HG02938 (cell line): ENCODE measurements around the gene LDLRAD4.

Experiments
- ATAC-seq: cut with Tn5 transposase; IDR thresholded peaks from one replicate; pipeline ENCODE4 v1.9.1; 2021; ENCODE audit warnings: mild to moderate bottlenecking, moderate library complexity; ENCODE audit not compliant: unreplicated experiment

LDLRAD4 gene

DNA sequence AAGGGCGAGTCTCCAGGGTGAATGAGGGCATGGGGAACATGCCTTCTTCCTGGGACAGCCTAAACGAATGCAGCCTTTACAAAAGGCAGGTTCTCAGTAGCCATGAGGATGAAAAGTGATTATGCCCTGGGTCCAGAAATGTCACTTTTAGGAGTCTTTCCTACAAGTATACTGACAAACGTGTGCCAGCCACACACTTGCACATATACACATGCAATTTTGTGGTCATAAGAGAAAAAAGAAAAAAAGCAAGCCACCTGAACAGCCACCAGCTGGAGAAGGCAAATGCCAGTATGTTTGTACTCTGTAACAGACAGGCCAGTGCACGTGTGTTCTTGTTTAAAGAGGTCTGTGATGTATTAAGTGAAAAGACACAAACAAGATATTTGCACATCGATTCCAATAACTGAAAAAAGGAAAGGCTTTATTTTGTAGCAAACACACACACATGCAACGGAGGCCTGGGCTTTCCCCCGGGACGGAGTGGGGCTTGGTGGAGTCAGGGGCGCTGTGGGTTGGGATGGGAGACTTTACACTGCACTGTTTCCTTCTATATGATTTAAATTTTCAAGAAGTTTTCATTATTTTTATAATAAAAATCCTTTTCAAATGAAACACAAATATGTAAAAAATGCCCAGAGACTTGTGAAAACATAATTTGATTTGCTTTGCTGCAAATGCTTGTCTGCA is 399.4 kb downstream of the LDLRAD4 start:
- no peak for ATAC-seq

DNA sequence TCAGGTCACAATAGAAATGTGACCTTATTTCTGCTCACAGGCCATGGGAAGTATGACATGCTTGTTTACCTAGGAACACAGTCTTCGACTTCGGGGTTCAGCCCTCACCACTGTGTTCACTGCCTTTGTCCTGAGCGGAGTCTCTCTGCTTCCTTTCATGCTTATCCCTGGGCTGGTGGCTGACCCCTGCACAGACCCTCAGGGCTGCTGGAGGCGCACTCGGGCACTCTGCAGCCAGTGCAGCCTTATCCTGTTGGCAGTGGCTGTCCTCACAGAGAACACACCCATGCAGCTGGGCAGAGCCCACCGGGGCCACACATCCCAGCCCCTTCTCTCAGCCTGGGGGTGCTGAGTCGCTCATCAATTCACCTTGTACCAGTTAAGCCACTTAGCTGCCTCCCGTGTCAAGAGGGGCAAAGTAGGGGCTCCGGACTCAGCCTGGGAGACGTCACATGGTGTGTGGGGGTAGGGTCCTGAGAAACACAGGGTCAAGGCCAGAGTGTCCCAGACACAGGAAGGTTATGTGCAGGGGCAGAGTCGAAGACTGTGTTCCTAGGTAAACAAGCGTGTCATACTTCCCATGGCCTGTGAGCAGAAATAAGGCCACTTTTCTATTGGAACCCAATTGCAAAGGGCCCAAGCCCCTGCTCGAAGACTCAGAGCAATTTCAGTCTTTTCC is 400.3 kb downstream of the LDLRAD4 start:
- ATAC-seq: no peak

DNA sequence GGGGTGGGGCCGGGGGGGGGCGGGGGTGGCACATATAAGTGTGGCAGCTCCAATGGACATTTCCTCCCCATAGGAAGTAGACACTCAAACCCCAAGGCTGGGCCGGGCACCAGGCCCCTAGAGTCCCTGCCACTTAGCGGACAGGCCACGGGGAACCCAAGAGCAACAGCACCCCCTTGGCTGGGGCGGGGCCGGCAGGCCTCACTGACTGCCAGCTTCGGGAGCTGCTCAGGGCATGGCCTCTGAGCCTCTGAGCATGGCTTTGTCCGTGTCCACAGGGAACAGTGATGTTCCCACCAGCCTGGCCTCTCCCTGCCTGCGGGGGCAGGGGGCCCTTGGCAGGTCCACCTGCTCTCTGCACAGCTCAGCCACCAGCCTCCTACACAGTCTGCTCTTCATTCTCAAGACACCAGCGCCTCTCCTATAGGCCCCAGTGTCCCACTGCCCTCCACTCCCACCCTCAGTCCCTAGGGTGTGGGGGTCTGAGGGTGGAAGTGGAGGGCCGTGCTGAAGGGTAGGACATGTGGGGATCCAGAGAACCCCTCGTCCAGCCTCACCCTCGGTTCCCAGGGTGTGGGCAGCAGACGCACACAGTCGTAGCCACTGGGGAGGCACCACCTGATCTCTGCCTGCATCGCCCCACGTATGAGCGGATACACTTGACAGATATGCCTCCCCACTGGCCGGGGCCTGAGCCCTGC is 401.1 kb downstream of the LDLRAD4 start:
- ATAC-seq: no peak

DNA sequence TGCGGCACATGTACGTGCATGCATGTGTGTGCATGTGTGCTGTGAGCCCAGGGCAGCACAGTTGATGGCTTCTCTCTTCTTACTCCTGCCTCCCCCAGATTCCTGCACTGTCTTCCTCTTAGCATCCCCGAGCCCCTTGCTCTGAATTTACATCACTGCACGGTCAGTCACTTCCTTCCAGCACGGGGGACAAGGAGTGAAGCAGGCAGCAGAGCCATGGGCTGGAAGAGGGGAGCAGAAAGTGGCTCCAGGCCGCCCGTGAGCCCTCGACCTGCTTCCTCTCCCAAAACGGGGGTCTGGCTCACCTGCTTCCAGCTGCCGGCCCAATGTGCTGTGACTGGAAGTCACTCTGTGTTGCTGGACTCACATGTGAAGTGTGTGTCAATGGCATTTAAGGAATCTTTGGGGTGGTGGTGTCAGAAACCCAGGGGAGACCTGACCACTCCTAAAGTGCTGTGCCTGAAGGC is 401.7 kb downstream of the LDLRAD4 start:
- ATAC-seq: no peak

DNA sequence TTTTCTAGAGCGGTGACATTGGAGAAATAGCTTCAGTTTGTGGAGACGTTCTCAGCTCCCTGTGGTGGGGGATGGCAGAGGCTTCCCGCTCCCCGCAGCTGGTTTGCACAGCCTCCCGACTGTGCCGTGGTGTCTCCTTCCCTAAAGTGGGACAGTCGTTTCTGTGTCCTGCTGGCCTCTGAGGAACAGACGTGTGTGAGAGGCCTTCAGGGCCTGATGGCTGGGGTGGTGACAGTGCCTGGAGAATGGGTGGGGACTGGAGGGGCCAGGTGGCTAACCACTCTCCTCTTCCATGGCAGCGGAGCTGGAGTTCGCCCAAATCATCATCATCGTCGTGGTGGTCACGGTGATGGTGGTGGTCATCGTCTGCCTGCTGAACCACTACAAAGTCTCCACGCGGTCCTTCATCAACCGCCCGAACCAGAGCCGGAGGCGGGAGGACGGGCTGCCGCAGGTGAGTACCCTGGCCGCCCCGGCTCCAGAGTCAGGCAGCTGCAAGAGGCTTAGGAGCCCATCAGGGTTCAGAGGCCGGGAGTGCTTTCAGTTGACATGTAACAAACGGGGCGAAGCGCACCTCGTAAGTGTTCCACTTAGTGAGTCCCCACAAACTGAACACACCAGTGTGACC is 402.4 kb downstream of the LDLRAD4 start:
- ATAC-seq: no peak

DNA sequence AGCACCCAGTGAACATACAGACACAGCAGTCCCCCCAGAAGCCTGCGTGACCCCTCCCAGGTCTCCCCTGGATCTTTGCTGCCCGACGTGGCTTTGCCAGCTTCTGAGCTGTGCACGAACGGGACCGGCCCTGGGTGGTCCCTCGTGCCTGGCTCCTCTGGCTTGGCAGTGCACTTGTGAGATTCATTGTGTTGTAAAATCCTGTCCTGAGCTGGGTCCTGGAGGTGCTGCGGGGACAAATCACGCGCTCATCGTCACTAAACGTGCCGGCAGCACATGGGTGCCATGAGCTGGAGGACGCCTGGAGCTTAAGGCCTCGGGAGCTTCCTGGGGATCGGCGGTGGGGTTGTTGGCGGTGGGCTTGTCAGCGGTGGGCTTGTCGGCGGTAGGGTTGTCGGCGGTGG is 402.9 kb downstream of the LDLRAD4 start:
- no peak for ATAC-seq

DNA sequence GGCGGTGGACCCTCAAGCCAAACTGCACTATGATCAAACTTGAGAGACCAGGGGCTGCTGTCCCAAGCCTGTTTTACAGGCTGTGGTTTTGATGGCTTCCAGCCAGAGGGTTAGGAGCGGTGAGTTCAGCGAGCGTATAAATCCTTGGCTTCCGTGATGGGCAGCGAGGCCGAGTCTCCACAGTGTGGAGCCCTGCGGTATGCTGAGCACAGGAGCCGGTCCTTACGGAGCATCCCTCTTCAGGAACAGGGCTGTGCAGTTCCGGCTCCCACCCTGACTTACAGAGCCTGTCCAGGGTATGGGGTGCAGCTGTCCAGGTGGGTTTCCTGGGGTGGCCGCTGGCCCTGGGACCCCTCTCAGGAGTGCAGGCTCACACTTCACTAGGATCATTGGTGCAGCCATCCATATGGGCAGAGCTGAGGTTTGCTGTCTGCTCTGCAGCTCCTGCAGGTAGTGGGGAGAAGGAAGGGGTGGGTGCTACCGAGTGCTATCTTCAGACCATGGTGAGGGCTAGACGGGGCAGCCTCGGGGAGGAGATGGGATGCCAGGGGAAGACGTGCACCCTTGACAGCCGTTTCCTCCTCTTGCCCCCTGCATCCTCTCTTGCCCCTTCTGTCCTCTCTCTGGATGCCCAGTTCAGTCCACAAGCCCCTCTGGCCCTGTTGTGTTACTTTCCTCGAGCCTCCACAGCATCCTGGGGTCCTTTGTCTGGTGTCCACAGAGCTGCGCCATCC is 403.5 kb downstream of the LDLRAD4 start:
- ATAC-seq: no peak

DNA sequence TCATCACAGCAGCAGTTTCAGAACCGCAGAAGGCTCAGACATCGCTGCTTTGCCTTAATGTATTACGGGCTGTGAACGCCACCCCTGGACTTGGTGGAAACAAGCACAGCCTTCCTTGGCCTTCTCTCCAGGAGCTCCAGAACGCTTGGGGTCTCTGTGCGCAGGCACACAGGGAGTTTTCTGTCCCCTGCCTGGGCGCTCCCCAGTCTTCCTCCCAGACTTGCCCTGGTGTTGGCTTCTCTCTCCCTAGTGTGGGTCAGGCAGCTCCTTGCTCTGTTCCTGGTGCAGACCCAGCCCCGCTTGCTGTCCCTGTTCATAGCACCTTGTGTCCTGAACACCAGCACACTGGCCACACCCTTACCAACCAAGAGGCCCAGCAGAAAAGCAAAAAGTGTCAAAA is 404.2 kb downstream of the LDLRAD4 start:
- no peak for ATAC-seq

DNA sequence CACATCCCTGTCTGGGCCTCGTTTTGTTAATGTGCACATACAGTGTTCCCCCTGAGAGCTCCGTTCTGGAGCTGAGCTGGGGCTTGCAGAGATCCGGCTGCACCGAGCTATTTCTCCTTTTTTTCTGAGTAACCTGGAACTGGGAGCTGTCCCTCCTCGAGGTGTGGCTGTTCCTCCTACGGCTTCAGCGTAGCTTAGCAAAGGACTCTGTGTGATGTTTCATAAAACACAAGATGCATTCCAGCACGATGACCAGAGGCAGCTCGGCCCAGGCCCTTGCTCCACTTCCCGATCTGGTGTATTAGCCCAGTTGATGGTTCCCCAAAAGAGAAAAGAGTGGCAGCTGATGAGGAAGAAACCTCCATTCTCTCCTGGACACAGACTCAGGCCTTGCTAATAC is 404.8 kb downstream of the LDLRAD4 start:
- no peak for ATAC-seq

DNA sequence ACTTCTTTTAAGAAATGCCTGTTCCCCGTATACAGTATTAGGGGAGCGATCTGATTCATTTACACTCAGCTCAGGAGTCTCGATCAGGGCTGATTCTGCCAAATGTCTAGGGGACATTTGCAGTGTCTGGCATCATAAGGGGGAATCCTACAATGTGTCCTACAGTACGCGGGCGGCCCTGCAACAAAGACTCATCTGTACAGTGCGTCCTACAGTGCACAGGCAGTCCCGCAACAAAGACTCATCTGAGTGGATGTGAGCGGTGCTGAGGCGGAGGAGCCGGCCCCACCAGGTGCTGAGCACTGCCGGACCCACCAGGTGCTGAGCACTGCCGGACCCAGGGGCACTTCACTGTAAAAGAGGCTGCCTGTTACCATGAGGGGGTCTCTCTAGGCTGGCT is 405.3 kb downstream of the LDLRAD4 start:
- no peak for ATAC-seq

DNA sequence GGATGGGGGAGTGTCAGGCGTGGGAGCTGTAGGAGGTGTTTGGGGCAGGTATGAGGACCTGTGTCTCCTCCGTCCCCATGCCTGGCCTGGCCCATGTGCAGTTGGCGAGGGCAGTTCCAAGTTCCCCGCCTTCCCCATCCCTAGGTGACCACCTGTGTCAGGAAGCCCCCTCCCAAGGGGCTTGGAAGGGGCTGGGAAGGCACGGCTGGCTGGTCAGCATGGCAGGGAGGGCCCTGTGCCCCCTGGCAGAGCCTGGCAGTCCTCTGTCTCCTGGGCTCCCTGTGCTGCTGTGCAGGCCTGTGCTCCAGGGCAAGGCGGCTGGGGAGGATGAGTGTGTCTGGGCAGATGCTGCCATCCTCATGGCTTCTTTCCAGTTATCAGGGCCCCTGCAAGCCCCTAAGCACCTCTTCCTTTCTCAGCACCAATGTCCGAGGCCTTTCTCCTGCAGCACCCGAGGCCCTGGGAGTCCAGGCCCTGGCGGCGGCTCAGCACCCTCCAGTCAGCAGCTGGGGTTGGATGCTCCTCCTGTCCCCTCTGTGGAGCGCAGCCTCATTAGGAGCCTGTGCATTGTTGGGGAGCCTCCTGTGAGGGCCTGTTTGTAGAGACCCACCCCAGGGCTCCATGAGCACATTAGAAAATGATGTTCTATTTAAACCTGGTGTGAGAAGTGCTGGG is 406.1 kb downstream of the LDLRAD4 start:
- ATAC-seq: no peak

DNA sequence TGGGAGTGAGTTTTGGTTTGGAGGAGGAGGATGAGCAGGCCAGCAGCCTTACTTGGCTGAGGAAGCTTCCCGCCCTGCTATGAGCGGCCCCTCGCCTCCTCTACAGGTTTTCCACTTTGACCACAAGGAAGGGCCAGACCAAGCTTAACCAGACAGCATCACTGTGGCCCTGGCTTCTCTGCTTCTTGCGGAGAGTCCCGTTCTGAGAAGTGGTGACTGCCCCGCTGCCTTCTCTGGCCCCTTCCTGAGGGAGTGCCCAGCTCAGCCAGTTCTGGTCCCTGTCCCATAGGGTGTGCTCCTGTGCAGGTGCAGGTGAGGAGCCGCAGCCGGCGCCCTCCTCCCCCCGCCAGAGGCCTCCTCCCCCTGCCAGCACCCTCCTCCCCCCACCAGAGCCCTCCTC is 406.8 kb downstream of the LDLRAD4 start:
- no peak for ATAC-seq

DNA sequence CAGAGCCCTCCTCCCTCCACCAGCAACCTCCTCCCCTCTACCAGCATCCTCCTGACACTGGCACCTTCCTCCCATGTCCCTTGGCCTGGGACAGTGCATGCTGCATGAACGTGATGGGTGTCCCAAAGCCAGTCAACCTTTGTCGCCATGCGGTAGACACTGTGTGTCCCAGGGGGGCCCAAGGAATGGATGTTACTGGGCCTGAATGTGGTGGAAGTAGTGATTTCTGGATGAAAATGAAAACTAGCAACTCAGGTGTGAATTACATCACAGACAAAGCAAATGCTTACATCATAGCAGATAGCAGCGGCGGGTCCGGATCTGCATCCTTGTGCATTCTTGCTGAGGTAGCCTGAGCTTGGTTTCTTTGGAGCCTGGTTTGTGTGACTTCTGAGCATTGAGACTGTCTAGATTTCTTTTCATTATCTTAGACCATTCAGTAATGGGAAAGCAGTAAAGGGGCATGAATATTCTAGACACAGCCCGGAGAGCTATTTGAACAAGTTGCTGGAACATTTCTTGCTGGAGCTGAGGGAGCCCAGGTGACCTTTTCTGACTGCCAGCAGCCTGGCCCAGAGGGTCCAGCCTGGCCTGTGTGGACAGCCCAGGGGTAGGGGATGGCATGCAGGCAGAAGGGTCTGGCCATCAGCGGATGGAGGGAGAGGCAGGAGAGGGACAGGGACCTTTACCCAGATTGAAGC is 407.4 kb downstream of the LDLRAD4 start:
- no peak for ATAC-seq

DNA sequence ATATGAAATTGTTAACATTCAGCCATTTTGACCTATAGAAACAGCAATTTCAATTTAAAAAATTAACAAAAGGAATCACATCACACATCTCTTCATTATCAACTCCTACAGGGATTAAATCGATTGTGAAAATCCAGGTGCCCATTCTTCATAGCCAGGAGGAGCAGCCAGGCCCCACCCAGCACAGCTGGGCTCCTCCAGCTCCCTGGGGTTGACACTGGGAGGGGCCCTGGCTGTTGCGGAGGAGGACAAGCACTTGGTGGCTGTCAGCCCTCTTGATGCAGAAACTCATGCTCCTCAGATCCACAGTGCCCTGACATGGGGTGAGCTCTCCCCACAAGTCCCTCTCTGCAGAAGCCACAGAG is 408.0 kb downstream of the LDLRAD4 start:
- no peak for ATAC-seq

DNA sequence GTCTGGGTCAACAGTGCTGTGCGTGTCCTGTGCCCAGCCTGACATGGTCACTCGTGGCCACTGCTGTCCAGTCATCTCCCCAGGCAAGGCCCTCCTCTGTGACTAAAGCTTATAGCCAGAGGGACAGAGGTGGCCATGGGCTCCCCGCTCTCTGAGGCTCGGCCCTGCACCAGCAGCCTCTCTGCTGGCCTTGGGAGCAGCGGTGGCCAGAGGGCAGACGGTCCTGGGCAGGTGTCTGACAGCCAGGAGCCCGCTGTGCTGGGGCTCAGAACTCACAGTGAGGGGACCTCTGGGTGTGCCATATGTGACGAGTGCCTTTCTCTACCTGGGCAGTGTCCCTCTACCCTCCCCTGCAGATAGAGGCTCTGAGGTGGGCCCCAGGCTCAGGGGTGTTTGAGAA is 409.1 kb downstream of the LDLRAD4 start:
- no peak for ATAC-seq

DNA sequence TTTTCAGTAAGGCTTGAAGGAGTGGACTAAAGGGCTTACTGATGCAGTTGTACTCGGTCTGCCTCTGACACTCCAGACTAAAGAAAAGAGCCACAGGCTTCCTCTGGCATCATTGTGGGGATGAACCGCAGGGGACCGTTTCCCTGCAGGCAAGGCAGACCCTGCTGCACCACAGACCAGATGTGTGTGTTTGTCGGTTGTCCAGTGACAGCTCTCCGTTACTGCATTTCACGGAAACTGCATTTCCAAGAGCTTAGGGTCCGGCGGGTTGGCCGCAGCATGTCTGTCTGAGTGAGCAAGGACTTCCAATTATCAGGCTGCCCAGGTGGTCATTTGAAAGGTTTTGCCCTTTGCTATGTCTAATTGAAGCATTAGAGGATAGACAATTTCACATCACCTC is 409.7 kb downstream of the LDLRAD4 start:
- ATAC-seq: no peak

DNA sequence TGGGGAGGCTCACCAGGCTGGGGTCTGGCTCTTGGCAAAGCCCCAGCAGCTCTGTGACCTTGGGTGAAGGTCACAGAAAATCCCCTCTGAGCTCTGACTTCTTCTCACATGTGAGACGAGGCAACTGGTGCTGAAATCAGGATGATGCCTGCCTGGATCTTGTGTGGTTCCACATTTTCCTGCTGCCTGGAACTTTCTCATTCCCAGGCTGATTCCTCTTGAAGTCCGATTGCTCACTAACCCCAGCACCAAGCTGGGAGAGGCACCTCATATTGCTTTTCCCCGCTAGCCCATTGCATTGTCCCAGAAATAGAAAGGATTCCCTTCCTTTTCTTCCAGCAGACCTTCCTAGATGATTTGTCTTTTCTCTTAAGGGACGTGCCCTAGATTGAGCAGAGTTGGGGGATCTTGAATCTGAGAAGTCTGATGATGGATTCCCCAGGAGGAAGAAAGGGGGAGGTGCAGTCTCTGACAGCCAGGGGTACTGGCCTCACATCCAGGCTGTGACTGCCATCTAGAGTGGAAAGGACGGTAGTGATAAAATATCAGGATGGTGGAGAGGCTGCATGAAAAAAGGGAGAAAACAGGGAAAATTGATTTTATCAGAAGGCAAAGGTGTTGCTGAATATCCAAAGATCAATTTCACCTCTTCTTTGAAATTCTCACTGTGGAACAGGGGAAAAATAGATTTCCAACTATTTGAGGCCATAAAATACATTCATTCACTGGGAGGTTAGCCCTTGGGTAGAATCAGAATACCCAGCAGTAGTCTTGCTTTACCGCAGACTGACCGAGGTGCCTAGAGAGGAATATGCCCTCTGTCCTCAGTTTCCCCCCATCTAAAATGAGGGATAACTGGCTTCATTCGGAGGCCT is 411.5 kb downstream of the LDLRAD4 start:
- ATAC-seq: peak; percentile 62

DNA sequence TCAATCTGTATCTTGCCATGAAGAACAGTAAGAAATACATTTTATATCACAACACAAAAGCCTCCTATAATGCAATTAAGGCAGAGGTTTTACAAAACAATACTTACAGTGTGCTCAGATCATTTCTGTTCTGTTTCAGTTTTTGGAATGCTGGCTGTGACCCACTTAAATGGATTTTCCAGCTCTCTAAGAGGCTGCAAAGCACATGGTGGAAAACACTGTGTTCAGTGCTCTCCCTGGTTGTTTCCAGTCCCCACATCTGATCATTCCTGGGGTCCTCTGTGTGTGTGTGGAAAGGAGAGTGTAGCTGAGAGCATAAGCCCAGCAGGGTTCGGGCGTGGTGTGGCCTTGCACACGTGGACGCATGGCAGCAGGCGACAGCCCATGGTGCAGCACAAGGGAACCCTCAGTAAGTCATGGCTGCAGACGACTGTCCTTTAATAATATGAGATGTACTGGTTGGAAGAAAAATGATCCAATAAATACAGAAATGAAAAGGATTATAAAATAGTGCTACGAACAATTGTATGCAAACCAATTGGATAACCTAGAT is 412.2 kb downstream of the LDLRAD4 start:
- ATAC-seq: no peak

DNA sequence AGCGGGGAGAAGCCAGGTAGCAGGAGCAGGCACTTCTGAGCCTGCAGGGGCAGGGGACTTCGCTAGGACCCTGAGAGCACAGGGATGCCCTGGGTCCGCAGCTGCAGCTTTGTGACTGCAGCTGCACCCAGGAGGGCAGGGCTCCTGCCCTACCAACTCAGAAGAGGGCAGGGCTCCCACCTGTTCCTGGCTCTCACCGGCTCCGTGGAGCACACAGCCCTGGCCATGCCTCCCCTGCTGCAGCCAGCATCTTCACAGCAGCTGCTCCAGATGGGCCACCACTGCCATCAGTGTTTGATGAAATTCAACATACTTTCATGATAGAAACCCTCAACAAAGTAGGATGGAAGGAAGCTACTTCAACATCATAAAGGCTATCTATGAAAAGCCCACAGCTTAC is 415.1 kb downstream of the LDLRAD4 start:
- ATAC-seq: no peak
